T-cell (primary cell): ENCODE data around the gene TUBGCP3. TPM values are rescaled to one million over a fixed set of nuclear protein-coding genes. Genes with fewer than 3 reads are reported as not detected.
"Not testable (repeated sequence)": the region's sequence is repeated elsewhere in the genome, so short reads cannot be mapped to it uniquely, and the experiment has no call there.

ENCODE experiments used
- ATAC-seq, 4 experiments: fragments of 200-7000 bp in 3 of 4; fragments of 150-1000 bp in 1 of 4; cut with Tn5 transposase; replicated peaks in 1 of 4; 1 replicate in 3 of 4; 2 replicates in 1 of 4; pipeline ENCODE4 v1.10.0; 2021; ENCODE audit warnings: moderate library complexity in 3 of 4, mild to moderate bottlenecking in 2 of 4, moderate number of reproducible peaks in 1 of 4
- CTCF ChIA-PET, 2 donors: fragments of 300-600 bp; sonication (Branson Sonifier 250); formaldehyde crosslinking; loops; one replicate each; lab custom pipeline; 2022; ENCODE audit warnings: antibody characterized with exemption in 2 of 2; lab: Charles Lee
- POLR2A ChIA-PET, 2 donors: fragments of 300-600 bp; sonication (Branson Sonifier 250); formaldehyde crosslinking; loops; one replicate each; lab custom pipeline; 2022; ENCODE audit warnings: antibody characterized with exemption in 2 of 2; lab: Charles Lee
- DNase-seq, 35 experiments: peaks; one replicate each; pipeline versions ENCODE4 v3.0.0 to v3.0.0-alpha.2; 2013 to 2023
- H3K27ac ChIP-seq: one replicate; pipeline ENCODE4 v1.5.1; 2013; ENCODE audit warnings: low read length
- H3K27me3 ChIP-seq, 2 experiments: replicated peaks in 1 of 2; 1 replicate in 1 of 2; 2 replicates in 1 of 2; pipeline versions ENCODE4 v1.6.1 to v1.7.0; 2013; ENCODE audit warnings: low read length in 1 of 2, mixed read lengths in 1 of 2; ENCODE audit not compliant: control insufficient read depth in 2 of 2, insufficient read depth in 2 of 2; ENCODE audit errors: extremely low read depth in 1 of 2
- H3K36me3 ChIP-seq, 2 donors: 1 replicate in 1 of 2; 2 replicates in 1 of 2; pipeline versions ENCODE4 v1.6.1 to v1.7.0; 2013; ENCODE audit warnings: low read length in 1 of 2; ENCODE audit not compliant: control insufficient read depth in 2 of 2, insufficient read depth in 1 of 2; ENCODE audit errors: extremely low read depth in 1 of 2
- H3K4me1 ChIP-seq, 2 experiments: 1 replicate in 1 of 2; 2 replicates in 1 of 2; pipeline versions ENCODE4 v1.6.1 to v1.7.0; 2013; ENCODE audit warnings: low read length in 2 of 2, mixed read lengths in 1 of 2; ENCODE audit not compliant: insufficient read depth in 2 of 2, control insufficient read depth in 1 of 2; ENCODE audit errors: extremely low read depth in 1 of 2
- H3K4me3 ChIP-seq, 2 donors: 1 replicate in 1 of 2; 2 replicates in 1 of 2; pipeline versions ENCODE4 v1.5.1 to v1.7.0; 2013; ENCODE audit warnings: mild to moderate bottlenecking in 2 of 2, low read length in 1 of 2, moderate library complexity in 1 of 2; ENCODE audit not compliant: control insufficient read depth in 1 of 2; ENCODE audit errors: extremely low read depth in 1 of 2
- H3K9me3 ChIP-seq: 2 replicates; pipeline ENCODE4 v1.7.0; 2013
- H3K27ac Mint-ChIP-seq, 2 donors: one replicate each; pipeline ENCODE4 v1.8.0; 2020 to 2021; ENCODE audit warnings: mild to moderate bottlenecking in 2 of 2, mixed read lengths in 2 of 2
- H3K27me3 Mint-ChIP-seq, 2 donors: one replicate each; pipeline ENCODE4 v1.8.0; 2021 to 2022; ENCODE audit warnings: mixed read lengths in 2 of 2
- H3K36me3 Mint-ChIP-seq: one replicate; pipeline ENCODE4 v1.8.0; 2021; ENCODE audit warnings: mixed read lengths
- H3K4me1 Mint-ChIP-seq, 3 donors: one replicate each; pipeline ENCODE4 v1.8.0; 2020 to 2022; ENCODE audit warnings: mixed read lengths in 3 of 3, mild to moderate bottlenecking in 1 of 3
- H3K4me3 Mint-ChIP-seq, 3 donors: one replicate each; pipeline ENCODE4 v1.8.0; 2020 to 2022; ENCODE audit warnings: mild to moderate bottlenecking in 3 of 3, mixed read lengths in 3 of 3, moderate library complexity in 3 of 3
- H3K9me3 Mint-ChIP-seq, 3 donors: one replicate each; pipeline ENCODE4 v1.8.0; 2020 to 2022; ENCODE audit warnings: mixed read lengths in 3 of 3
- WGBS: methylation state at CpG from one replicate; pipeline ENCODE4 v1.1.5; 2013; ENCODE audit warnings: missing lambda C conversion rate; ENCODE audit not compliant: insufficient coverage; 5-methylcytosine and 5-hydroxymethylcytosine counted together
- total RNA-seq, 35 experiments: library from RNA in 6 of 35; stranded (reverse) in 6 of 35; fragments of 120-200 nt in 1 of 35; gene quantifications; one replicate each; pipeline versions ENCODE4 v1.2.1 to v1.2.4 and lab custom pipeline; 2013 to 2026

TUBGCP3 gene
- total RNA-seq, 5 donors from 2014 or later (not counting 1 experiment from before 2014, with no cell fraction given): 36.2 to 47.2 (median 44.7) TPM

- Mint-ChIP-seq H3K9me3 (no peaks in the 10 kb centered on the region), H3K27me3 (no peaks in the 10 kb centered on the region), H3K4me1 (no peaks in the 10 kb centered on the region), H3K27ac (no peak overlapping the region), H3K36me3 (peaks cover 58% of the 10 kb centered on the region), H3K4me3 (no peak overlapping the region)
- Histone ChIP-seq H3K27me3 (no peaks in the 10 kb centered on the region), H3K4me3 (no peak overlapping the region), H3K9me3 (no peaks in the 10 kb centered on the region), H3K27ac (no peak overlapping the region), H3K4me1 (no peaks in the 10 kb centered on the region), H3K36me3 (peaks cover 0 to 65% of the 10 kb centered on the region in 2 donors)
- no peak for DNase-seq
- no peak for ATAC-seq
- WGBS: 98% methylated on average over 6 of the region's 8 CpGs
- ChIA-PET CTCF (no interaction called here), POLR2A (no interaction called here)
These were observed 81.9 kb downstream of the TUBGCP3 start for GRCh38 chr13:112506046-112506445.

GRCh38 chr13:112496166-112496565 lies 91.8 kb downstream of the TUBGCP3 start:
- DNase-seq (no peak), ATAC-seq (no peak)
- Mint-ChIP-seq H3K27ac (no peak overlapping the region), H3K9me3 (no peaks in the 10 kb centered on the region), H3K36me3 (peaks cover 52% of the 10 kb centered on the region), H3K27me3 (no peaks in the 10 kb centered on the region), H3K4me1 (no peaks in the 10 kb centered on the region), H3K4me3 (no peak overlapping the region)
- Histone ChIP-seq H3K9me3 (no peaks in the 10 kb centered on the region), H3K36me3 (peaks cover 0 to 33% of the 10 kb centered on the region in 2 donors), H3K4me1 (no peaks in the 10 kb centered on the region), H3K27ac (no peak overlapping the region), H3K4me3 (no peak overlapping the region), H3K27me3 (no peaks in the 10 kb centered on the region)
- 97% methylated on average over 5 of the region's 7 CpGs for WGBS
- ChIA-PET CTCF (interaction anchor here in 1 of 2 donors (0.7 kb wide), 1 partner anchor 276 kb away, joined by 7 read pairs; no protein-coding TSS in a partner anchor), POLR2A (no interaction called here)

GRCh38 chr13:112495465-112495864 lies 92.5 kb downstream of the TUBGCP3 start:
- H3K27ac Mint-ChIP-seq: no peak overlapping the region
- Histone ChIP-seq H3K36me3 (peaks cover 0 to 27% of the 10 kb centered on the region in 2 donors), H3K27me3 (no peaks in the 10 kb centered on the region), H3K27ac (no peak overlapping the region), H3K9me3 (no peaks in the 10 kb centered on the region), H3K4me1 (no peaks in the 10 kb centered on the region), H3K4me3 (no peak overlapping the region)
- peaks cover 52% of the 10 kb centered on the region for H3K36me3 Mint-ChIP-seq
- DNase-seq (no peak), ATAC-seq (no peak)
- H3K9me3 Mint-ChIP-seq: no peaks in the 10 kb centered on the region
- no peak overlapping the region for H3K4me3 Mint-ChIP-seq
- ChIA-PET POLR2A (no interaction called here), CTCF (no interaction called here)
- no CpG with 5 or more reads among the region's 2 CpGs for WGBS
- no peaks in the 10 kb centered on the region for H3K4me1 Mint-ChIP-seq
- H3K27me3 Mint-ChIP-seq: no peaks in the 10 kb centered on the region

GRCh38 chr13:112489199-112489598 lies 98.8 kb downstream of the TUBGCP3 start:
- Histone ChIP-seq H3K4me1 (no peaks in the 10 kb centered on the region), H3K9me3 (no peaks in the 10 kb centered on the region), H3K36me3 (peaks cover 0 to 9% of the 10 kb centered on the region in 2 donors), H3K27me3 (no peaks in the 10 kb centered on the region), H3K27ac (no peak overlapping the region), H3K4me3 (no peak overlapping the region)
- no peak for DNase-seq
- ChIA-PET CTCF (no interaction called here), POLR2A (no interaction called here)
- ATAC-seq: no peak
- no peaks in the 10 kb centered on the region for H3K9me3 Mint-ChIP-seq
- H3K4me3 Mint-ChIP-seq: no peak overlapping the region
- peaks cover 42% of the 10 kb centered on the region for H3K36me3 Mint-ChIP-seq
- no peak overlapping the region for H3K27ac Mint-ChIP-seq
- H3K27me3 Mint-ChIP-seq: no peaks in the 10 kb centered on the region
- H3K4me1 Mint-ChIP-seq: no peaks in the 10 kb centered on the region
- 94% methylated on average over 6 of the region's 6 CpGs for WGBS

- CTCF ChIA-PET, H3K4me1 ChIP-seq, H3K36me3 ChIP-seq, H3K27ac Mint-ChIP-seq, H3K27me3 ChIP-seq, H3K27me3 Mint-ChIP-seq, H3K27ac ChIP-seq, ATAC-seq, POLR2A ChIA-PET, H3K9me3 ChIP-seq, H3K4me1 Mint-ChIP-seq, H3K9me3 Mint-ChIP-seq, H3K4me3 Mint-ChIP-seq, DNase-seq, H3K4me3 ChIP-seq: not testable (repeated sequence)
- H3K36me3 Mint-ChIP-seq: peaks cover 48% of the 10 kb centered on the region
- 86% methylated on average over 6 of the region's 7 CpGs for WGBS
These were observed 99.5 kb downstream of the TUBGCP3 start for GRCh38 chr13:112488343-112489050.

GRCh38 chr13:112487127-112487517 lies 100.8 kb downstream of the TUBGCP3 start:
- no peak for ATAC-seq
- Mint-ChIP-seq H3K27me3 (no peaks in the 10 kb centered on the region), H3K4me1 (no peaks in the 10 kb centered on the region), H3K27ac (no peak overlapping the region), H3K36me3 (peaks cover 51% of the 10 kb centered on the region), H3K9me3 (peaks cover 2 to 8% (median 3%) of the 10 kb centered on the region in 3 donors), H3K4me3 (no peak overlapping the region)
- Histone ChIP-seq H3K4me1 (no peaks in the 10 kb centered on the region), H3K9me3 (no peaks in the 10 kb centered on the region), H3K27ac (no peak overlapping the region), H3K36me3 (peaks cover 0 to 9% of the 10 kb centered on the region in 2 donors), H3K4me3 (no peak overlapping the region), H3K27me3 (no peaks in the 10 kb centered on the region)
- POLR2A ChIA-PET: no interaction called here
- no CpG with 5 or more reads among the region's 8 CpGs for WGBS
- DNase-seq: no peak
- CTCF ChIA-PET: no interaction called here
